Activated CD8-positive, alpha-beta T cell treated with anti-CD3 and anti-CD28 coated beads for 36 hours (primary cell): ENCODE measurements around the gene B3GNT9. TPM values are rescaled to one million over a fixed set of nuclear protein-coding genes. Genes with fewer than 3 reads are reported as not detected.

ENCODE experiments used
- ATAC-seq: fragments of 200-7000 bp; cut with Tn5 transposase; one replicate; pipeline ENCODE4 v1.10.0; 2021; ENCODE audit warnings: mild to moderate bottlenecking, moderate library complexity
- CTCF ChIA-PET: fragments of 350-600 bp; sonication (Branson Sonifier 250); formaldehyde crosslinking; loops from one replicate; lab custom pipeline; 2021; ENCODE audit warnings: antibody characterized with exemption; lab: Charles Lee
- POLR2A ChIA-PET: fragments of 350-600 bp; sonication (Branson Sonifier 250); formaldehyde crosslinking; loops from one replicate; lab custom pipeline; 2021; ENCODE audit warnings: antibody characterized with exemption; lab: Charles Lee
- DNase-seq: peaks from one replicate; pipeline ENCODE4 v3.0.0-alpha.2; 2020
- H3K27ac Mint-ChIP-seq: one replicate; pipeline ENCODE4 v1.8.0; 2021; ENCODE audit warnings: mild to moderate bottlenecking, mixed read lengths
- H3K27me3 Mint-ChIP-seq: one replicate; pipeline ENCODE4 v1.8.0; 2021; ENCODE audit warnings: mixed read lengths
- H3K36me3 Mint-ChIP-seq: one replicate; pipeline ENCODE4 v1.8.0; 2021; ENCODE audit warnings: low read depth, mixed read lengths
- H3K4me1 Mint-ChIP-seq: one replicate; pipeline ENCODE4 v1.8.0; 2021; ENCODE audit warnings: low read depth, mixed read lengths
- H3K4me3 Mint-ChIP-seq: one replicate; pipeline ENCODE4 v1.8.0; 2021; ENCODE audit warnings: mild to moderate bottlenecking, moderate library complexity, mixed read lengths
- H3K9me3 Mint-ChIP-seq: one replicate; pipeline ENCODE4 v1.8.0; 2021; ENCODE audit warnings: mixed read lengths
- CTCF ChIP-seq: fragments of 200-600 bp; IDR thresholded peaks from one replicate; pipeline ENCODE4 v1.8.0; 2022; ENCODE audit warnings: antibody characterized with exemption, mild to moderate bottlenecking
- intact Hi-C: fragments of 100-400 bp; cut with micrococcal nuclease; formaldehyde crosslinking; loops from one replicate; pipeline ENCODE4 v1.10.0; 2022
- total RNA-seq, 2 experiments: library from RNA; stranded (reverse); gene quantifications; one replicate each; pipeline ENCODE4 v1.2.3, GENCODE V29; 2021

B3GNT9 gene
- total RNA-seq, 2 experiments from 2014 or later: 2.1 to 2.5 TPM

- peaks cover 51% of the 10 kb centered on the region for H3K36me3 Mint-ChIP-seq
- no peak for TF ChIP-seq CTCF
- H3K4me3 Mint-ChIP-seq: no peak overlapping the region
- CTCF ChIA-PET: no interaction called here
- ATAC-seq (no peak), DNase-seq (no peak)
- peaks cover 7% of the 10 kb centered on the region for H3K4me1 Mint-ChIP-seq
- intact Hi-C loops: no loop called here
- H3K27ac Mint-ChIP-seq: no peak overlapping the region
- POLR2A ChIA-PET: interaction anchor here (1.2 kb wide), 1 partner anchor 64 kb away, joined by 3 read pairs; no protein-coding TSS in a partner anchor
- peaks cover 12% of the 10 kb centered on the region for H3K27me3 Mint-ChIP-seq
- H3K9me3 Mint-ChIP-seq: no peaks in the 10 kb centered on the region
Observed at GRCh38 chr16:67147437-67148140, 3.2 kb downstream of the B3GNT9 start.

GRCh38 chr16:67146523-67147357, 4.1 kb downstream of the B3GNT9 start:
- H3K9me3 Mint-ChIP-seq: no peaks in the 10 kb centered on the region
- no peak overlapping the region for H3K4me3 Mint-ChIP-seq
- no peak for DNase-seq
- ATAC-seq: no peak
- peaks cover 9% of the 10 kb centered on the region for H3K27me3 Mint-ChIP-seq
- ChIA-PET POLR2A (interaction anchor here (1.2 kb wide), 1 partner anchor 63 kb away, joined by 3 read pairs; no protein-coding TSS in a partner anchor), CTCF (interaction anchor here (1.0 kb wide), 1 partner anchor 9 kb away, joined by 7 read pairs; no protein-coding TSS in a partner anchor)
- TF ChIP-seq CTCF: no peak
- H3K36me3 Mint-ChIP-seq: peaks cover 55% of the 10 kb centered on the region
- intact Hi-C loops: no loop called here
- no peak overlapping the region for H3K27ac Mint-ChIP-seq
- H3K4me1 Mint-ChIP-seq: peaks cover 7% of the 10 kb centered on the region

- no peaks in the 10 kb centered on the region for H3K27me3 Mint-ChIP-seq
- H3K4me3 Mint-ChIP-seq: no peak overlapping the region
- intact Hi-C loops: no loop called here
- POLR2A ChIA-PET: no interaction called here
- no peak for TF ChIP-seq CTCF
- H3K36me3 Mint-ChIP-seq: peaks cover 63% of the 10 kb centered on the region
- H3K9me3 Mint-ChIP-seq: no peaks in the 10 kb centered on the region
- H3K27ac Mint-ChIP-seq: no peak overlapping the region
- H3K4me1 Mint-ChIP-seq: peaks cover 2% of the 10 kb centered on the region
- CTCF ChIA-PET: interaction anchor here (1.0 kb wide), 1 partner anchor 10 kb away, joined by 7 read pairs; no protein-coding TSS in a partner anchor
- ATAC-seq: no peak
- no peak for DNase-seq
Observed at GRCh38 chr16:67145746-67146145, 5.1 kb downstream of the B3GNT9 start.

- no peak for ATAC-seq
- CTCF ChIA-PET: interaction anchor here (1.5 to 1.6 kb wide), 2 partner anchors 10 to 126 kb away, joined by 4 to 8 read pairs; no protein-coding TSS in a partner anchor
- POLR2A ChIA-PET: no interaction called here
Observed at GRCh38 chr16:67144943-67145342, 5.9 kb downstream of the B3GNT9 start.

More at GRCh38 chr16:67144943-67145342, 5.9 kb downstream of the B3GNT9 start:
- TF ChIP-seq CTCF: no peak
- DNase-seq: no peak
- intact Hi-C loops: no loop called here
- Mint-ChIP-seq H3K36me3 (peaks cover 70% of the 10 kb centered on the region), H3K27me3 (no peaks in the 10 kb centered on the region), H3K4me3 (no peak overlapping the region), H3K27ac (no peak overlapping the region), H3K4me1 (peaks cover 2% of the 10 kb centered on the region), H3K9me3 (no peaks in the 10 kb centered on the region)
